ENCODE measurements around the gene MSLN. TPM values are rescaled to one million over a fixed set of nuclear protein-coding genes. Genes with fewer than 3 reads are reported as not detected.

Gene MSLN
- polyA plus RNA-seq, 1 of the 3 experiments (the other 2 are of a cell fraction) = 0.02 TPM

DNA sequence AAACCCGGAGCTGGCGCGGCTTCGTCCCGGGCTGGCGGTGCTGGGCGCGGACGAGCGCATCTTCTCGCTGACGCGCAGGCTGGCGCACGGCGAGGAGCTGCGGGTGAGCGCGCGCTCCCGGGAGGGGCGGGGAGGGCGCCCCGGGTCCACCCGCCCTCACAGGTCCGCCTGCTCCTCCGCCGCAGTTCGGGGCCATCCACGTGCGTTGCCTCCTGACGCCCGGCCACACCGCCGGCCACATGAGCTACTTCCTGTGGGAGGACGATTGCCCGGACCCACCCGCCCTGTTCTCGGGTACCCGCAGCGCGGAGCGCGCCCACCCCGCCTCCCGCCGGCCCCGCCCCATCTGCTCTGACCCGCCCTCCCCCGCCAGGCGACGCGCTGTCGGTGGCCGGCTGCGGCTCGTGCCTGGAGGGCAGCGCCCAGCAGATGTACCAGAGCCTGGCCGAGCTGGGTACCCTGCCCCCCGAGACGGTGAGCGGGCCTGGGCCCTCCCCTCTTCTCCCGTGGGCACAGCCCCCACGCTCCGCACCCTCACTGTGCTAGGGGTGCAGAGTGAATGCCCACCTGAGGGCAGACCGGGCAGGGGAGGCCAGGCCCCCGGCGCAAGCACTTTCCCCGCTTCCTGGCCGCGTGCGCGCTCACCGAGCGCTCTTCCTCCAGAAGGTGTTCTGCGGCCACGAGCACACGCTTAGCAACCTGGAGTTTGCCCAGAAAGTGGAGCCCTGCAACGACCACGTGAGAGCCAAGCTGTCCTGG, 32.2 kb upstream of the MSLN start:
- peak; percentile 96 for DNase-seq
- peak overlapping the region in 1 of 2 experiments; percentile 89; a peak in 2 of 4 replicates for H3K27ac ChIP-seq (ENCODE audit: low read depth in 2 of 2, low read length in 1 of 2)
- no peak overlapping the region for H2AFZ ChIP-seq (ENCODE audit: low read depth)
- no peaks in the 10 kb centered on the region for H3K9me3 ChIP-seq
- CTCF ChIA-PET = interaction anchor here (1.2 to 20.3 kb wide), 3 partner anchors 12 to 58 kb away, joined by 3 to 358 read pairs (median 11); partner anchors contain the start of genes ANTKMT, CIAO3, FBXL16 and METRN
- H3K4me1 ChIP-seq (ENCODE audit: control insufficient read depth in 1 of 2, insufficient read depth in 2 of 2, low read depth in 1 of 2, low read length in 1 of 2) = peaks cover 0 to 14% of the 10 kb centered on the region in 2 experiments; a peak in 1 of 4 replicates
- TF ChIP-seq POLR2AphosphoS5 (IDR thresholded peaks at IDR 0.05; ENCODE audit: low read depth, low read length) (peak; percentile 58; the same call in 1 of the 2 replicates), TEAD4 (IDR thresholded peaks at IDR 0.05; ENCODE audit: borderline replicate concordance, insufficient read depth) (0 out of 2 replicates have a peak, but pooled peaks have one; percentile 33), ZBTB33 (IDR thresholded peaks at IDR 0.05; ENCODE audit: borderline replicate concordance, low read depth) (0 out of 2 replicates have a peak, but pooled peaks have one; percentile 6), GABPA (IDR thresholded peaks at IDR 0.05; ENCODE audit: low read depth) (no peak), MXI1 (IDR thresholded peaks at IDR 0.05; ENCODE audit: low read depth, low read length) (peak; percentile 96), SIN3A (IDR thresholded peaks at IDR 0.05; ENCODE audit: borderline replicate concordance, low read depth, low read length) (peak; percentile 39; the same call in 1 of the 2 replicates), MAX (IDR thresholded peaks at IDR 0.05; ENCODE audit: low read depth) (peak; percentile 95), ELF1 (IDR thresholded peaks at IDR 0.05) (peak; percentile 13; the same call in 1 of the 2 replicates), GATA2 (CRISPR knock-in tag; IDR thresholded peaks at IDR 0.05) (no peak), FOSL2 (IDR thresholded peaks at IDR 0.05; ENCODE audit: borderline replicate concordance, low read depth) (no peak)
- TF ChIP-seq, protein P1, sequence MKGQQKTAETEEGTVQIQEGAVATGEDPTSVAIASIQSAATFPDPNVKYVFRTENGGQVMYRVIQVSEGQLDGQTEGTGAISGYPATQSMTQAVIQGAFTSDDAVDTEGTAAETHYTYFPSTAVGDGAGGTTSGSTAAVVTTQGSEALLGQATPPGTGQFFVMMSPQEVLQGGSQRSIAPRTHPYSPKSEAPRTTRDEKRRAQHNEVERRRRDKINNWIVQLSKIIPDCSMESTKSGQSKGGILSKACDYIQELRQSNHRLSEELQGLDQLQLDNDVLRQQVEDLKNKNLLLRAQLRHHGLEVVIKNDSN (IDR thresholded peaks at IDR 0.05; ENCODE audit: borderline replicate concordance, low read depth) = 0 out of 2 replicates have a peak, but pooled peaks have one; percentile 5
- TF ChIP-seq, protein P2, sequence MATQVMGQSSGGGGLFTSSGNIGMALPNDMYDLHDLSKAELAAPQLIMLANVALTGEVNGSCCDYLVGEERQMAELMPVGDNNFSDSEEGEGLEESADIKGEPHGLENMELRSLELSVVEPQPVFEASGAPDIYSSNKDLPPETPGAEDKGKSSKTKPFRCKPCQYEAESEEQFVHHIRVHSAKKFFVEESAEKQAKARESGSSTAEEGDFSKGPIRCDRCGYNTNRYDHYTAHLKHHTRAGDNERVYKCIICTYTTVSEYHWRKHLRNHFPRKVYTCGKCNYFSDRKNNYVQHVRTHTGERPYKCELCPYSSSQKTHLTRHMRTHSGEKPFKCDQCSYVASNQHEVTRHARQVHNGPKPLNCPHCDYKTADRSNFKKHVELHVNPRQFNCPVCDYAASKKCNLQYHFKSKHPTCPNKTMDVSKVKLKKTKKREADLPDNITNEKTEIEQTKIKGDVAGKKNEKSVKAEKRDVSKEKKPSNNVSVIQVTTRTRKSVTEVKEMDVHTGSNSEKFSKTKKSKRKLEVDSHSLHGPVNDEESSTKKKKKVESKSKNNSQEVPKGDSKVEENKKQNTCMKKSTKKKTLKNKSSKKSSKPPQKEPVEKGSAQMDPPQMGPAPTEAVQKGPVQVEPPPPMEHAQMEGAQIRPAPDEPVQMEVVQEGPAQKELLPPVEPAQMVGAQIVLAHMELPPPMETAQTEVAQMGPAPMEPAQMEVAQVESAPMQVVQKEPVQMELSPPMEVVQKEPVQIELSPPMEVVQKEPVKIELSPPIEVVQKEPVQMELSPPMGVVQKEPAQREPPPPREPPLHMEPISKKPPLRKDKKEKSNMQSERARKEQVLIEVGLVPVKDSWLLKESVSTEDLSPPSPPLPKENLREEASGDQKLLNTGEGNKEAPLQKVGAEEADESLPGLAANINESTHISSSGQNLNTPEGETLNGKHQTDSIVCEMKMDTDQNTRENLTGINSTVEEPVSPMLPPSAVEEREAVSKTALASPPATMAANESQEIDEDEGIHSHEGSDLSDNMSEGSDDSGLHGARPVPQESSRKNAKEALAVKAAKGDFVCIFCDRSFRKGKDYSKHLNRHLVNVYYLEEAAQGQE (IDR thresholded peaks at IDR 0.05; ENCODE audit: low read depth, low read length) = no peak
- TF ChIP-seq, protein P3, sequence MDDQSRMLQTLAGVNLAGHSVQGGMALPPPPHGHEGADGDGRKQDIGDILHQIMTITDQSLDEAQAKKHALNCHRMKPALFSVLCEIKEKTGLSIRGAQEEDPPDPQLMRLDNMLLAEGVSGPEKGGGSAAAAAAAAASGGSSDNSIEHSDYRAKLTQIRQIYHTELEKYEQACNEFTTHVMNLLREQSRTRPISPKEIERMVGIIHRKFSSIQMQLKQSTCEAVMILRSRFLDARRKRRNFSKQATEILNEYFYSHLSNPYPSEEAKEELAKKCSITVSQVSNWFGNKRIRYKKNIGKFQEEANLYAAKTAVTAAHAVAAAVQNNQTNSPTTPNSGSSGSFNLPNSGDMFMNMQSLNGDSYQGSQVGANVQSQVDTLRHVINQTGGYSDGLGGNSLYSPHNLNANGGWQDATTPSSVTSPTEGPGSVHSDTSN (IDR thresholded peaks at IDR 0.05) = peak; percentile 9; the same call in 1 of the 2 replicates
- 0% methylated on average over 16 of the region's 80 CpGs for WGBS (ENCODE audit: low lambda C conversion rate)
- H3K4me2 ChIP-seq = peak overlapping the region; percentile 99
- H3K4me3 ChIP-seq (ENCODE audit: low read depth in 2 of 2, low read length in 1 of 2) = peak overlapping the region; percentile 29 to 78; a peak in 3 of 4 replicates
- H3K36me3 ChIP-seq (replicated peaks in 1 of 2; ENCODE audit: control insufficient read depth in 1 of 2, insufficient read depth in 2 of 2, low read length in 1 of 2) = peaks cover 0 to 7% of the 10 kb centered on the region in 2 experiments
- 0 out of 2 replicates have a peak, but pooled peaks cover 2% of the 10 kb centered on the region for H4K20me1 ChIP-seq (ENCODE audit: insufficient read depth)
- H3F3A ChIP-seq (replicated peaks; ENCODE audit: insufficient read depth) = peaks cover 17% of the 10 kb centered on the region
- H3K27me3 ChIP-seq (ENCODE audit: insufficient read depth) = no peaks in the 10 kb centered on the region
- no peak overlapping the region for H3K9ac ChIP-seq
- H3K79me2 ChIP-seq (ENCODE audit: insufficient read depth) = no peaks in the 10 kb centered on the region
- no peaks in the 10 kb centered on the region for H3K9me2 ChIP-seq
- POLR2A ChIA-PET = interaction anchor here (0.5 to 3.0 kb wide), 6 partner anchors 8 to 79 kb away, joined by 3 to 16 read pairs (median 4); partner anchors contain the start of genes METRN and WDR90
